ENCODE results near the gene DSCAML1.

- no peak for TF ChIP-seq CTCF (IDR thresholded peaks at IDR 0.05 in 2 of 3, conservative IDR thresholded peaks at IDR 0.05 in 1 of 3; ENCODE audit: borderline replicate concordance in 1 of 3, insufficient read depth in 1 of 3, low read depth in 2 of 3, low read length in 2 of 3)
- no peak for TF ChIP-seq POLR2A (IDR thresholded peaks at IDR 0.05; ENCODE audit: borderline replicate concordance, extremely low read depth, insufficient read depth, insufficient read length)
- TF ChIP-seq EZH2 (IDR thresholded peaks at IDR 0.05): no peak
- TF ChIP-seq SIN3A (IDR thresholded peaks at IDR 0.05; ENCODE audit: low read depth): no peak
- TF ChIP-seq TCF7L2 (IDR thresholded peaks at IDR 0.05; ENCODE audit: borderline replicate concordance, extremely low read depth, insufficient read depth, insufficient read length): no peak
These were observed 42.4 kb upstream of the DSCAML1 start for GRCh38 chr11:117839380-117839881.

Data from HCT116 (cell line).